Measurements from ENCODE around the gene GALNT16.
A peak's percentile ranks its signal among the peaks of the same experiment; 100 is the strongest.
"Not testable (repeated sequence)": the region's sequence is repeated elsewhere in the genome, so short reads cannot be mapped to it uniquely, and the experiment has no call there.

Gene GALNT16
- 0 to 0.19 (median 0) reads per million in 3 donors for total RNA-seq

DNA sequence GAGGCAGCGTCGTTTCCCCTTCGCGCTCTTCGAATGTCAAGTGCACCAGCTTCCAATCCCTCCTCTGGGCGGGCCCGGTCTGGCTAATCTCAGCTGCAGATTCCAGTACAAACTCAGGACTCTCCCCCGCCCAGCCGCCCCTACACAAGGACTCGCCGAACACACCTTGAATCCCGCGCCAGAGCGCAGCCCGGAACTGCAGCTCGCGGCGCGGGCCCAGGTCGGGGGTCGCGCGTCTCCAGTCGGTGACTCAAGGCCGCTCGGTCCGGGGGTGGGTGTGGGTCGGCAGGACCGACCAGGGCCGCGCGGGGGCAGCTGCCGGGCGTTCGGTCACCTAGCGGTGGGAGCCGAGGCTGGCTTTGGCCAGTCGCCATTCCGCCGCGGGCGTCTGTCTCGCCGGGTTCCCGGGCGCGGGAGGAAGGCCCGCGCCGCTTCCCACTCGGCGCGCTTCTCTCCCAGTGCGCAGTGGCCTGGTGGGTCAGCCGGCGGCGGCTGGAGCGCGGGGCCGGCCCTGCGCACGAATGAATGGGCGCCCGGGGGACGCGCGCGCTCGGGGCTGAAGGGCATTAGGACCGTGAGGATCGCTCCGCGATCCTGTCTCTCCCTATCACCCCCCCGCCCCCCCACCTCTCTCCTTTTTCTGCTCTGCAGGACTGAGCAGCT, at the start of gene GALNT16:
Gene GALNT16, plus strand, starts transcription at position 632 of the 663 bp plus-strand sequence. CDS start 133 bp downstream, outside the sequence.
- H3K4me1 ChIP-seq (ENCODE audit: control insufficient read depth, insufficient read depth, low read length, poor library complexity, severe bottlenecking), result peaks cover 9% of the 10 kb centered on the region
- peaks cover 43% of the 10 kb centered on the region for H3K27me3 ChIP-seq (replicated peaks; ENCODE audit: control insufficient read depth, insufficient read depth, low read length, poor library complexity, severe bottlenecking)
- no peaks in the 10 kb centered on the region for H3K9me3 ChIP-seq (ENCODE audit: control insufficient read depth, low read length)
- DNase-seq, result no peak
- H3K27ac ChIP-seq (ENCODE audit: insufficient read depth, low read length, poor library complexity, severe bottlenecking), result no peak within 1 kb of the TSS
- no peaks in the 10 kb centered on the region for H3K36me3 ChIP-seq (ENCODE audit: control insufficient read depth, insufficient read depth, low read length)
- peak within 1 kb of the TSS; percentile 32 for H3K4me3 ChIP-seq (ENCODE audit: insufficient read depth, low read depth, low read length, poor library complexity, severe bottlenecking)

DNA sequence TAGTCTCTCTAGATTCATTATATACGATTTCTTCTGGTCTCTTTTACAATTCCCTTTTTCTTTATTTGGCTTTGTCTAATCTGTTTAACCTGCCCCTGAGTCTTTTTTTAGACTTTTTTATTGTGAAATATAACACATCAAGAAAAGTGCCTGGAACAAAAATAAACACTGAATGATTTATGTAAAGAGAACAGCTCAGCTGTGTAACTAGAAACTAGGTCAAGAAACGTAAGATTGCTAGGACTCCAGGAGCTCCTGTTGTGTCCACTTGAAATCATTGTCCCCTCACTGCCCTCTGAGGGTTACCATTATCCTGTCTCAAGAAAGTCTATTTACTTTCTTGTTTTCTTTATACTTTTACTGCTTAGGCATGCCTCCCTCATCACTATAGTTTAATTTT, 45.6 kb upstream of the GALNT16 start:
- no peak for DNase-seq
- Histone ChIP-seq H3K9me3 (ENCODE audit: control insufficient read depth, low read length) (no peaks in the 10 kb centered on the region), H3K4me3 (ENCODE audit: insufficient read depth, low read depth, low read length, poor library complexity, severe bottlenecking) (no peak overlapping the region), H3K4me1 (ENCODE audit: control insufficient read depth, insufficient read depth, low read length, poor library complexity, severe bottlenecking) (no peaks in the 10 kb centered on the region), H3K27ac (ENCODE audit: insufficient read depth, low read length, poor library complexity, severe bottlenecking) (no peak overlapping the region), H3K36me3 (ENCODE audit: control insufficient read depth, insufficient read depth, low read length) (peaks cover 9% of the 10 kb centered on the region), H3K27me3 (replicated peaks; ENCODE audit: control insufficient read depth, insufficient read depth, low read length, poor library complexity, severe bottlenecking) (no peaks in the 10 kb centered on the region)

GRCh38 chr14:69217663-69218062, 42.3 kb upstream of the GALNT16 start:
- not testable (repeated sequence) for H3K9me3 ChIP-seq (ENCODE audit: control insufficient read depth, low read length); H3K27ac ChIP-seq (ENCODE audit: insufficient read depth, low read length, poor library complexity, severe bottlenecking); H3K36me3 ChIP-seq (ENCODE audit: control insufficient read depth, insufficient read depth, low read length); H3K4me3 ChIP-seq (ENCODE audit: insufficient read depth, low read depth, low read length, poor library complexity, severe bottlenecking); H3K4me1 ChIP-seq (ENCODE audit: control insufficient read depth, insufficient read depth, low read length, poor library complexity, severe bottlenecking); DNase-seq; H3K27me3 ChIP-seq (replicated peaks; ENCODE audit: control insufficient read depth, insufficient read depth, low read length, poor library complexity, severe bottlenecking)

DNA sequence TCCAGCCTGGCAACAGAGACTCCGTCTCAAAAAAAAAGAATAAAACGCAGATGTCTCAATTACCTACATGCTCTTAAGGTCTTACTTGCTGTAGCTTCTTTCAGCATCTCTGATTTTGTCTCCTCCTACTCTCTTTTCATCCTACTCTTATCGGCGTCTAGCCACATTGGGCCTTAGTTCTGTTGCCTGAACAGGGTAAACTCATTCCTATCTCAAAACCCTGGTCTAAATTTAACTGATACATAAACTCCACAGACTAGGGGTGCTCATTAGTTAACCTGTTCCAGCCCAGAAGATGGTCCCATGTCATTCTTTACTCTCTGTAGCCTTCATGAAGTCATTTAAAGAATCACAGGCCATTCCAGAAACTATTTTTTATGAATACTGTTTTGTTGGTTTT, 35.0 kb upstream of the GALNT16 start:
- DNase-seq, result no peak
- Histone ChIP-seq H3K36me3 (ENCODE audit: control insufficient read depth, insufficient read depth, low read length) (peaks cover 15% of the 10 kb centered on the region), H3K4me3 (ENCODE audit: insufficient read depth, low read depth, low read length, poor library complexity, severe bottlenecking) (no peak overlapping the region), H3K9me3 (ENCODE audit: control insufficient read depth, low read length) (no peaks in the 10 kb centered on the region), H3K27ac (ENCODE audit: insufficient read depth, low read length, poor library complexity, severe bottlenecking) (no peak overlapping the region), H3K27me3 (replicated peaks; ENCODE audit: control insufficient read depth, insufficient read depth, low read length, poor library complexity, severe bottlenecking) (no peaks in the 10 kb centered on the region), H3K4me1 (ENCODE audit: control insufficient read depth, insufficient read depth, low read length, poor library complexity, severe bottlenecking) (no peaks in the 10 kb centered on the region)

DNA sequence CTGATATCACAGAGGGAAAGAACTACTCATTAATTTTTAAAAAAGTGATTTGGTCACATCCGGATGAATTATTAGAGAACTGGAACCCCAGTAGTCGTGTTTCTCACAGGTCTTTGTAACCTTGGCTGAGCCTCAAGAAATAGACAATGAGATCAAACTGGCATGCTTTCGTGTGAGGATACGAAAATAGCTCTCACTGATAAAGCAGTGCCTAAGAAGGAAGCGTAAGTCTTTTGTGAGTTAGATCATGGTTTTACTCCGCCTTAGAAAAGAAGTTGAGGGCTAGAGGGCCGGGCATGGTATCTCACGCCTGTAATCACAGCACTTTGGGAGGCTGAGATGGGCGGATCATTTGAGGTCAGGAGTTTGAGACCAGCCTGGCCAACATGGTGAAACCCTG, 33.8 kb upstream of the GALNT16 start:
- DNase-seq, result no peak
- no peaks in the 10 kb centered on the region for H3K9me3 ChIP-seq (ENCODE audit: control insufficient read depth, low read length)
- no peak overlapping the region for H3K4me3 ChIP-seq (ENCODE audit: insufficient read depth, low read depth, low read length, poor library complexity, severe bottlenecking)
- no peaks in the 10 kb centered on the region for H3K4me1 ChIP-seq (ENCODE audit: control insufficient read depth, insufficient read depth, low read length, poor library complexity, severe bottlenecking)
- H3K27me3 ChIP-seq (replicated peaks; ENCODE audit: control insufficient read depth, insufficient read depth, low read length, poor library complexity, severe bottlenecking), result no peaks in the 10 kb centered on the region
- peaks cover 15% of the 10 kb centered on the region for H3K36me3 ChIP-seq (ENCODE audit: control insufficient read depth, insufficient read depth, low read length)
- H3K27ac ChIP-seq (ENCODE audit: insufficient read depth, low read length, poor library complexity, severe bottlenecking), result no peak overlapping the region

DNA sequence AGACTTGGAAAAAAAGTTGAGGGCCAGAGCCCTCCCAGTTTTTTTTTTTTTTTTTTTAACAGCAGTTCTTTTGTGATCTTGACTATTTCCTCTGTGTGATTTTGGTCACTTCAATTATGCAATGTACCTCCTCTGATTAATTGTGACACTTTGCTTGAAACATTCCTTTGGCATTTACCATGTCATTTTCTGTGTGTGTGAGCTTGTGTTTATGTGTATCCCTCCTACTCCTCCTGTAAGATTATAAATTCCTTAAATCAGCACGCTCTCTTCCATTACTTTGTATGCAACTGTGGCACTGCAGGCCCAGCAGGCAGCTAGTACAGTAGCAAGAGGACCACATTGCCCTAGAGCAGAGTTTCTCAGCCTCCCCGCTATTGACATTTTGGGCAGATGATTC, 33.2 kb upstream of the GALNT16 start:
- DNase-seq, result no peak
- Histone ChIP-seq H3K9me3 (ENCODE audit: control insufficient read depth, low read length) (no peaks in the 10 kb centered on the region), H3K36me3 (ENCODE audit: control insufficient read depth, insufficient read depth, low read length) (peaks cover 15% of the 10 kb centered on the region), H3K27me3 (replicated peaks; ENCODE audit: control insufficient read depth, insufficient read depth, low read length, poor library complexity, severe bottlenecking) (no peaks in the 10 kb centered on the region), H3K4me3 (ENCODE audit: insufficient read depth, low read depth, low read length, poor library complexity, severe bottlenecking) (no peak overlapping the region), H3K4me1 (ENCODE audit: control insufficient read depth, insufficient read depth, low read length, poor library complexity, severe bottlenecking) (no peaks in the 10 kb centered on the region), H3K27ac (ENCODE audit: insufficient read depth, low read length, poor library complexity, severe bottlenecking) (no peak overlapping the region)

DNA sequence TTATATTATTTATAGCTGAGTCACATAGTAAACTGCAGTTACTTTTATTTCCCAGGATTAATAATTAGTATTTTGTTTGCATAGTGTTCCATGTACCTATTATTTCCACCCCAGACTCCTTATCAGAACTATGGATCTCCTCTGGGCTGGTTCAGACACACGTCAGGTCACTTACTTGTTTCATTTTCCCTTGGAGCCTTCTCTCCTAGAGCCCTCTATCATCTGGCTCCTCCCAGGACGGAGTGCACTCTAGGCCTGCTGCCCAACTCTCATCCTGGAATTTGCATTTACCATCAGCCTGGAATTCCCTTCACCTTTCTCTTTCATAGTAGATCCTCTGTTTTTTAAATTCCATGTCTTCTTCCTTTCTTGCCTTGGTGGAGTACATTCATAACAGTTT, 28.5 kb upstream of the GALNT16 start:
- Histone ChIP-seq H3K27ac (ENCODE audit: insufficient read depth, low read length, poor library complexity, severe bottlenecking) (no peak overlapping the region), H3K27me3 (replicated peaks; ENCODE audit: control insufficient read depth, insufficient read depth, low read length, poor library complexity, severe bottlenecking) (no peaks in the 10 kb centered on the region), H3K4me1 (ENCODE audit: control insufficient read depth, insufficient read depth, low read length, poor library complexity, severe bottlenecking) (no peaks in the 10 kb centered on the region), H3K4me3 (ENCODE audit: insufficient read depth, low read depth, low read length, poor library complexity, severe bottlenecking) (no peak overlapping the region), H3K36me3 (ENCODE audit: control insufficient read depth, insufficient read depth, low read length) (peaks cover 28% of the 10 kb centered on the region), H3K9me3 (ENCODE audit: control insufficient read depth, low read length) (no peaks in the 10 kb centered on the region)
- DNase-seq, result no peak

DNA sequence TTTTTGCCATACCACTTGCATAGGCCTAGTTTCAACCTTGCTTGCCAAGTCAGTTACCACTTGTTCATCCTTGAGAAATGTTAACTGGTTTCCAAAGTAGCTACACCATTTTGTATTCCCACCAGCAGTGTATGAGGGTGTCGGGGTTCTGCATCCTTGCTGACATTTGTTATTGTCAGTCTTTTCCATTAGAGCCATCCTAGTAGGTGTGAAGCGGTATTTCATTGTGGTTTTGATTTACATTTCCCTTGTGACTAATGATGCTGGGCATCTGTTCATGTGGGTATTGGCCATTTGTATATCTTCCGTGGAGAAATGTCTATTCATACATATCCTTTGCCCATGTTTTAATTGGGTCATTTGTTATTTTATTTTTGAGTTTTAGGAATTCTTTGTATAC, 27.6 kb upstream of the GALNT16 start:
- Histone ChIP-seq H3K27ac (ENCODE audit: insufficient read depth, low read length, poor library complexity, severe bottlenecking) (no peak overlapping the region), H3K36me3 (ENCODE audit: control insufficient read depth, insufficient read depth, low read length) (peaks cover 36% of the 10 kb centered on the region), H3K9me3 (ENCODE audit: control insufficient read depth, low read length) (no peaks in the 10 kb centered on the region), H3K27me3 (replicated peaks; ENCODE audit: control insufficient read depth, insufficient read depth, low read length, poor library complexity, severe bottlenecking) (no peaks in the 10 kb centered on the region), H3K4me3 (ENCODE audit: insufficient read depth, low read depth, low read length, poor library complexity, severe bottlenecking) (no peak overlapping the region), H3K4me1 (ENCODE audit: control insufficient read depth, insufficient read depth, low read length, poor library complexity, severe bottlenecking) (no peaks in the 10 kb centered on the region)
- DNase-seq, result no peak

DNA sequence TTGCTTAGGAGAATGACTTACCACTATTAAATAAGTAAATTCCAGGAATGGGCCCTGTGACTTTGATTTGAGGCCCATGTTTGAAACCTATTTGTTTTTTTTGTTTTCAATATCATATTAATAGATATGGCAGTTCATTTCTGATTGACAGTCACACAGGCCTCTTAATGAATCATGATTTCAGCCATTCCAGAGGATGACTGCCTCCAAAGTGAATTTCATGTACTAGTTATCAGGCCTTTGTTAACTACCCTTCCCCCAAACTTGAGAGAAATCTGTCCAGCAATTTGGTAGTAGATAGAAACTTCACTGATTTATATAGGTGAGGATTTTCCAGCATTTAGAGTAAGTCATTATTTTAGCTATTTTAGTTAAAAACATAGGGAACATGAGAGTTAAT, 25.9 kb upstream of the GALNT16 start:
- Histone ChIP-seq H3K36me3 (ENCODE audit: control insufficient read depth, insufficient read depth, low read length) (peaks cover 43% of the 10 kb centered on the region), H3K4me3 (ENCODE audit: insufficient read depth, low read depth, low read length, poor library complexity, severe bottlenecking) (no peak overlapping the region), H3K27me3 (replicated peaks; ENCODE audit: control insufficient read depth, insufficient read depth, low read length, poor library complexity, severe bottlenecking) (no peaks in the 10 kb centered on the region), H3K27ac (ENCODE audit: insufficient read depth, low read length, poor library complexity, severe bottlenecking) (no peak overlapping the region), H3K4me1 (ENCODE audit: control insufficient read depth, insufficient read depth, low read length, poor library complexity, severe bottlenecking) (no peaks in the 10 kb centered on the region), H3K9me3 (ENCODE audit: control insufficient read depth, low read length) (no peaks in the 10 kb centered on the region)
- DNase-seq, result no peak

DNA sequence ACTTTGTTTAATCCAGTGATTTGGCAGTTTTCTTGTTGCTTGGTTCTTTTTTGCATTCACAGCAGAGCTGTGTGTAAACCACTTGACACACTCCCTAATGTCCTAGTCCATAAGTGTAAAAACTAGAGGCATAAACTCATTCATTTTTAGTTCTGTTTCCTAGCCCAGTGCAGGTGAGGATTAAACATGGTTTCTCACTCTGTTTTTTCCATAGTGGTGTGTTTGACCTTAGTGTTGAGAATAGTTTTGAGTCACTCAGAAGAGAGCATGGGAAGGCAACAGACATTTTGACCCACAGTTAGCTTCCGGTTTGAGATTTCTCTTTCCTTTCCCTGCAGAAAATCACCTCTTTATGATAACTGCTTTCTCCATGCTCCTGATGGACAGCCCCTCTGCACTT, 24.2 kb upstream of the GALNT16 start:
- H3K4me3 ChIP-seq (ENCODE audit: insufficient read depth, low read depth, low read length, poor library complexity, severe bottlenecking), result no peak overlapping the region
- no peak overlapping the region for H3K27ac ChIP-seq (ENCODE audit: insufficient read depth, low read length, poor library complexity, severe bottlenecking)
- no peak for DNase-seq
- peaks cover 48% of the 10 kb centered on the region for H3K36me3 ChIP-seq (ENCODE audit: control insufficient read depth, insufficient read depth, low read length)
- H3K27me3 ChIP-seq (replicated peaks; ENCODE audit: control insufficient read depth, insufficient read depth, low read length, poor library complexity, severe bottlenecking), result no peaks in the 10 kb centered on the region
- no peaks in the 10 kb centered on the region for H3K4me1 ChIP-seq (ENCODE audit: control insufficient read depth, insufficient read depth, low read length, poor library complexity, severe bottlenecking)
- H3K9me3 ChIP-seq (ENCODE audit: control insufficient read depth, low read length), result no peaks in the 10 kb centered on the region

Data from effector memory CD4-positive, alpha-beta T cell (primary cell).